PC-9 (cell line): Measurements from ENCODE around the gene SASH1.

Experiments used
- EZH2 ChIP-seq: fragments of 200-600 bp; sonication (generic); IDR thresholded peaks from 2 replicates; pipeline ENCODE4 v1.8.0; 2017; ENCODE audit warnings: antibody characterized with exemption, low read depth
- TF ChIP-seq, protein P1 (sequence below): fragments of 200-600 bp; sonication (generic); conservative IDR thresholded peaks from 2 replicates; pipeline ENCODE4 v1.6.1; 2017; ENCODE audit warnings: mixed run types, antibody characterized with exemption, mild to moderate bottlenecking, moderate library complexity

DNA sequence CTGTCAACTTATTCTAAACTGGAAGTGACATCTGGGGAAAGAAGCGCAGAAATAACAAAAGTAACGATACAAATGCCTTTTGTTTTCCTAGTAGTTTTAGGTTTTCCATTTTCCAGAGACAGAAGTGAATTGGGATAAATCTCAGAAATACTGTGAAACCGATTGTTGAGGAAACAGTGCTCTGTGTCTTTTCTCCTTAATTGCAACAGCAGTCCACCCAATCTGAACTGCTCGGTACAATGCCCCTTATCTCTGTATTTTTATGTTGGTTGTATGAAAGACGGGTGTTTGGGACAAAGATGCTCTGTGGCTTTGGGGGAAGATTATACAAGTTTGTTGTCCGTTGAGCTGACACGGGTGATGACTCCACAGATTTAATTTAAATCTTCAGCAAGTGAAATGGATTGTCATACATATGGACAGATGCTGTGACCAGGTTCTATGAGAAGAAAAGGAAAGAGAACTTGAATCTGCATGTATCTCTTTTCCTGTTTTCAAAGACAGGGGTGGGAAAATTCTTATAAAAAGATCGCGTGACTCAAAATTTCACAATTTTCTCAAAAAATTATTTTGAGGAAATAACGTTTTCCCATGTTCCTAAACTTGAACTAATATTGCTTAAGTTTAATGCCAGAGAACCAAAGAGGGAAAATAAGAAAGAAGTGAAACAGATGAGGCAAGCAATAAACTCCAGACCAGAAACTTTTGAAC, 41.2 kb downstream of the SASH1 start:
- no peak for TF ChIP-seq EZH2
- TF ChIP-seq, protein P1, sequence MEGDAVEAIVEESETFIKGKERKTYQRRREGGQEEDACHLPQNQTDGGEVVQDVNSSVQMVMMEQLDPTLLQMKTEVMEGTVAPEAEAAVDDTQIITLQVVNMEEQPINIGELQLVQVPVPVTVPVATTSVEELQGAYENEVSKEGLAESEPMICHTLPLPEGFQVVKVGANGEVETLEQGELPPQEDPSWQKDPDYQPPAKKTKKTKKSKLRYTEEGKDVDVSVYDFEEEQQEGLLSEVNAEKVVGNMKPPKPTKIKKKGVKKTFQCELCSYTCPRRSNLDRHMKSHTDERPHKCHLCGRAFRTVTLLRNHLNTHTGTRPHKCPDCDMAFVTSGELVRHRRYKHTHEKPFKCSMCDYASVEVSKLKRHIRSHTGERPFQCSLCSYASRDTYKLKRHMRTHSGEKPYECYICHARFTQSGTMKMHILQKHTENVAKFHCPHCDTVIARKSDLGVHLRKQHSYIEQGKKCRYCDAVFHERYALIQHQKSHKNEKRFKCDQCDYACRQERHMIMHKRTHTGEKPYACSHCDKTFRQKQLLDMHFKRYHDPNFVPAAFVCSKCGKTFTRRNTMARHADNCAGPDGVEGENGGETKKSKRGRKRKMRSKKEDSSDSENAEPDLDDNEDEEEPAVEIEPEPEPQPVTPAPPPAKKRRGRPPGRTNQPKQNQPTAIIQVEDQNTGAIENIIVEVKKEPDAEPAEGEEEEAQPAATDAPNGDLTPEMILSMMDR: no peak
